Glomerular visceral epithelial cell (primary cell): ENCODE results near the gene SIL1.

Experiments used
- DNase-seq: peaks from one replicate; pipeline ENCODE4 v3.0.0-alpha.2; 2016; ENCODE audit errors: extremely low spot score

SIL1 gene

DNA sequence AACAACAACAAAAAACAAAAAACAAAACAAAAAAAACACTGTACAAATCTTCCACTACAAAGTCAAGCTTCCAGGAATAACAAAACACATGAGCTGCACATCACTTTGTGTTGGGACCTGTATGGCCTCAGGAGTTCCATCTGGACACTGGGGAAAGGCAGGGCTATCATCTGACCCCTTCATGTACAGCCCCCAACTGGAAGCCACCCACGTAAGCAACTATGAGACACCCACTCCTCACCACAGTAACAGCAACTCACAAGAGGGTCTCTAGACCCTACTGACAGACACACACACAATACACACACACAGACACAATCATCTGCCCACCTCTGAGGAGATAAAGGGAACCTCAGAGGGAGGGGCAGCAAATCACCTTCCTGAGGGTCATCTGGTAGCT, 241.4 kb downstream of the SIL1 start:
- DNase-seq, result no peak

DNA sequence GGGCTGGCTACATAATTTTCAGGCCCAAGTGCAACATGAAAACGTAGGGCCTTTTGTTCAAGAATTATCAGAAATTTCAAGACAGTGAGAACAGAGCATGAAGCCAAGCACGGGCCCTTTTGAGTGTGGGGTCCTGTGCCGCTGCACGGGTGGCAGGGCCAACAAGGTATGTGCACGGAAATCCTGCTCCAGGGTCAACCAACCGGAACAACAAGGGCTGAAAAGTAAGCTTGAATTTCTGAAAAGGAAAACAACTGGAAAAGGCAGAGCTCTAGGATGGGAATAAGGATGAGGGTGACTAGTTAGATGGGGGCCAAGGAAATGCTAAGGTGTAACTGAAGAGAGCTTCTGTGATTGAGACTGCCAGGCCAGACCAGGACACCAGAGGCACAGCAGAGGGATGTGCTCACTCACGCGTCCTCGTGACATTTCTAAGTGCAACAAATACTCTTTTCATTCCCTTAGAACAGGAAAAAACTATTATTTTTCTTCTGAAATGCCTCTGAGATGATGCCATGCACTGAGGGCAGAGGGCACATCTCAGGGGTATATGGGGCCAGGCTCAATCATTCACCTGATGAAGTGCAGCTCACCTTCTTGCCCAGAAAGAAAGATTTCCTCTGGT, 242.4 kb downstream of the SIL1 start:
- no peak for DNase-seq

DNA sequence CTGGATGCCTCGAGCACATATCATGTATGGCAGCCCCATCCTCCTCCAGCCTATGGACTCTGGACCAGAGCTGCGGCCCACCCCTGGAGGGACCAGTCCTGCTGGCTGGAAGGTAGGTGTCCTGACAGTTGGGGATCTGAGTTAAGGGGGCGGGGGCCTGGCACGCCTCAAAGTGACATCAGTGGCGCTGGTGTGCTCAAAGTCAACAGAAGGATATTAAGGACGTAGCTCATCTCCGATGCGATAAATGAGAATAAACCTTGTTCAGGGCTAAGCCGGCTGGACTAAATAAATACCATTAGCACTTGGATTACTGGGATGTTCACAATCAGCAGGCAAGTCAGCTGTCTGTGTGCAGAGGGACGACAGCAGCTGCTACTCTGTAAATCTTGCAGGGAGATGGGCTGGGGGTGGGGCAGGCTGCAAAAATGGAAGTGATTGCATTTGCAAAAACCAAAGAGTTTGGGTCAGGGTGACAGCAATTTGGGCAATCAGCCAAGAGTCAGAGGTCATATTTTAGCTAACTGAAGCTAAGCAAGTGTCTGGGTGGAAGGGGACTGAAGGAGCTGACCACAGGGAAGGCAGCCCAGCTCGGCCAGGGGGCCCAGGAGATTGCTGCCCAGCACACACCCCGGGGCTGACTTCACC, 243.0 kb downstream of the SIL1 start:
- DNase-seq, result peak; percentile 43

DNA sequence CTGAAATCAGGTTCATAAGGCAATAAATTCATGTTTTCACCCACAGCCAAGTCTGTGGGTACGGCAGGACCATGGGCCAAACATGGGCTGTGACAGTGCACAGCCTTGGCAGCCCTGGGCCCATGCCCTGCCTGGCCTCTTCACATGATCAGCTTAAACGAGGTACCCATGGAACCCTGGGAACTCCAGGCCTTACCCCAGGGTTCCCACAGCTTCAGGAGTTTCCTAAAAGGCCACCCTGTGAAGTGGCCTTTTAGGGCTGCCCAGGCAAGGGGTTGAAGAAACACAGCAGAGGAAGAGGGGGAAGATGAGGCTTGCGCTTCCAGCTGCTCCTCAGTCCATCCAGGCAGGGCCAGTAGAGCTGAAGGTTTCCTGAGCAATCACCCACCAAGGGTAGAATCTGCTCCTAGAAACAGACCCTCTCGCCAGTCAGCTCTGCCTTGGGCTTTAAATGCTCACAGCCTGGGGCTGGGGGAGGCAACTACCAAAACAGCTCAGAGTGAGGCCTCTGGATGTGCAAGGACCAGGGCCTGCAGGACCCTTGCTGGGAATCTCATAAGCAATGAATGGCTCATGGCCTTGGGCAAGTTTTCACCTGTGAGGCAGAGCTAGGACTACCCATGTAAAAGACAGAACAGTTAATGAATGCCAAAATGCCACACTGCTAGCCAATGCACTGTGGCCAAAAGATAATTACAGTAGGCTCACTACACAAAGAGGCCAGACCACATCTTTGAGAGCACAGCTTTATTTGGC, 243.7 kb downstream of the SIL1 start:
- DNase-seq, result no peak

DNA sequence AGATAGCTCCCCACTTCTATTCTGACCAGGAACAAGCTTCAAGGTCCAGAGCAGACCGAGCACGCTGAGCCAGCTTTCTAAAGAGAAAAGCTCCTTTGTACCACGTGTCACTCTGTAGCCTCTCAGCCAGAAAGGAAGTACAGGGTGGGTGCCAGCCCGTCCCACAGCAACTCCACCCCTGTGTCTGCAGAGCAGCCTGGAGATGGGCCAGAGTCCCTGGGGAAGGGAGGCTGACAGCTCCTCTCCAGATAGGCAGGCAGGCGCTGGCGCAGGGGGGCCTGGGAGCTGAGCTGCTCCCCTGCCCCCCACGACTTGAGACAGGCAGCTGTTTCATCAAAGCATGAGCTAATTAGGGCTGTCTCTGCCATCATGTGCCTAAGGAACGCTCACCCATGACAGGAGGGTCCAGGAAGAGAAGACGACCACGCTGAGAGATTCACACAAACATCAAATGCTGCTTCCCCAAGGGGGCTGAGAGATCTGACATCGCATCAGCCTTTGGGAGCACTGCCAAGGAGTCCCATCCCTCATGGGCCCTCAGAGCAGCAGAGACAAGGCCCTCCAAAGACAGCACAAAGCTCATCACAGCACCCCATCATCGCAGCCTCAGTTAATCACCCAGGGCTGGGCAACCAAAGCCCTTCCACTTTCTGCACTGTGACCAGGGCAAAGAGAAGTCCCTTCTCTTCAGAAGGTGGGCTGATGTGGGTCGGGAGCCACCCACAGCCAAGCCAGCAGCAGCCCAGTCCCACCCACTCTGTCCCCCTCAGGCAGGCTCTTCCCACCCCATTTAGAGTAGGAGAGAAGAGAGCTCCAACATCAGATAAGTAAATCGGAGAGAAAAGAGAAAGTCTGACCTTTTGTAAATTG, 244.5 kb downstream of the SIL1 start:
- DNase-seq, result peak; percentile 60

DNA sequence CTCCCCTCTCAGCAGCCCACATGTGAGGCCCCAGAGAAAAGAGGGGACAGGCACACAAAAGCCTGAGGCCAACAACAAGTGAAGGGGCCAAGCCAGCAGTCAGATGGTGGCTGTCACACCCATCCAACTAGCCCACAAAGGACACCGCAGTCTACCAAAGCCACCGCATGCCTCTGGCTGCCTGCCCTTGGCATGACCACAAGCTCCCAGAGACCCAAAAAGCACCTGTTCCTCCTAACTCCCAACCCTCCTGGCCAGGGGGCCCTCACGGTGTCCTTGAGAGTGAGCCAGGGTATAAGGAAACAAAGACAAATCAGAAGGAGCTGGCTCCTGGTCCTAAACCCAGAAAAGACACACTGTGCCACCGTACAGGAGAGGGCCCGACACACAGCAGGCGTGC, 245.2 kb downstream of the SIL1 start:
- no peak for DNase-seq

DNA sequence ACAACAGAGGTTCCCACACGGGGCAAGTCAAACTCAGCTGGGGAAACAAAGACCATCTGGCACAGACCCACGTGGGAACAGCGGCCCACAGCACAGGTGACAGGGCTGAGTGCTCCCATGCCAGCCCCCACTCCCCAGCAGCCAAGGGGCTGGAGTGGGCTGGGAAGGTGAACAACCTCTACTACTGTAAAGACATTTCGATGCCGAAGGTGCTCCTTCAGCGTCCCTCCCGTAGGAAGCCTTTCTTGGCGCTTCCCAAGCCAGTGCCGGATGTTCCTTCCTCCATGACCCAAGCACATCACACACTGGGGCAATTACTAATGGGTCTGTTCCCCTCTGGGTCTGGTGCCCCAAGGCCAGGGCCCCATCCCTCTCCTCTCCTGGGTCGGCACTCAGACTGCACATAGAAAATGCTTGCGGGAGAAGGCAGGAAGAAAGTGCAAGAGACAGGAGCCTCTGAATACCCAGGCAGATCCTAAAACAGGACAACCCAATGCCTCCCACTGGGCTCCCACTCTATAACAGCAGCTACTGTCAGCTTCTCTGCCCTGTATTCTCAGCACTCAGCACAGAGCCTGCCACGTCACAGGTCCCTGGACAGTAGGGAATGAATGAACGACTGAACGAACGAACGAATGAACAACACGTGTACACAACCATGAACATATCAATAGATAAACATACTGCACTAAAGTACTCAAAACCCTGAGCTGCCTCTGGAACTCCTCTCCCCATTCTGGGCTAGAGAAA, 246.0 kb downstream of the SIL1 start:
- DNase-seq, result no peak

DNA sequence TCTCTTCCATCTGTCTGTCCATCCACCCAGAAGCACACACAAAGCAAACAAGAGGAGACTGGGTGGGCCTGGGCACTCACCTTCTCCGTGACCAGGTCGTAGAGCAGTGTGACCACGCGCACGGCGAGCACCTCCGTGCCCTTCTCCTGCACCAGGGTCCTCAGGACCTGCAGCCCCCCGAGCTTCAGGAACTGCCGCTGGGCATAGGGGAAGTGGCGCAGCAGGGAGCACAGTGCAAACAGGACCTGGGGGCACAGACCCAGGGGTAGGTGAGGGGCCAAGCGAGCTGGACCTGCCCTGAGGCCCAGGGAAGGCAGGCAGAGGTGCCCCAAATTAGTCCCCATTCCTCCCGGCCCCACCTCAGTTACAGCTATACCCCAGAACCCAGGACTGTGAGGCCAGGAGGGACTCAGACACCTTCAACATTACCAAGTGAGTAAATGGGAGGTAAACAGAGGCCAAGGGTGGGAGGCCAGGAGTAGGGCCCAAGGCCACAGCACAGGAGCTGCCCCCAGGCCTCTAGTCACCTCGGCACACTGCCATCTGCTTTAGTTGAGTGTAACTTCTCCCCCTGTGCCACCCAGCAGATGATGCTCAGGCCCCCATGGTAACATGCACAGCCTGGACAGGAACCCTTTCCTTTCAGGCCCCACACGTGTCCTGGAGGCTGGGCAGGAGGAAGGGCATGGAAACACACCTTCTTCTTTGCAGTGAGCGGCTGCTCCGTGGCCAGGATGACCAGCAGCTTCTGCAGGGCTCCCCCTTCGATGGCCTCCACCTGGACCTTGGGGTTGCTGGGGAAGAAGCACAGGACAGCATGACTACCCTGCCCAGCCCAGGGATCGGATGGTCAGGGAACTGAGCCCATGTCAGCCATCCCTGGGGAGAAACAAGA, 246.8 kb downstream of the SIL1 start:
- no peak for DNase-seq

DNA sequence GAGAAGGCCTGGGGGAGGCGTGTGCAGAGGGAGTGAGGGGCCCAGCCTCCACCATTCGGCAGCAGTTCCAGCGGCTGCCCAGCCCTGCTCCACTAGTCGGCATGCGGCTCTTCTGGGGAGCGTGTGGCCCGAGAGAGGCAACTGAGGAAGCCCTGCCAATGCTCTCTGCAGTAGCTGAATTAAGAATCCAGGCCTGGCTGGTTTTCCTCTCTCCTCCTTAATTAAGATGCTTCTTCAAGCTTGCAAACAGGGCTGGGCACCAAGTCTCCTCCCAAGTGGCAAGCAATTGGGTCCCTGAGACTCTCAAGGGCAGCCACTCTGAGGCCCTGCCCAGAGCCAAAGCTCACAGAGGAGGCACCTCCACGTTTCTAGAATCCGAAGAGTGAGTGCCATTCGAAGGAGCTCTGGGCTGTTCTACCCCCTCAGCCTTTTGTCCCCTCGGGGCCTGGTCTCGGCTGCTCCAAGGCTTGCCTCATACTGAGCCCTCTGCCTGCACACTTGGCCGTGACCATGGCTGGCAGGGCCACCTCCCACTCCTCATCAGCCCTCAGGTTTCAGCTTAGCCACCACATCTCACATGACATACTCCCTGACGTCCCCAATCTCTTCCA, 247.6 kb downstream of the SIL1 start:
- DNase-seq, result no peak

DNA sequence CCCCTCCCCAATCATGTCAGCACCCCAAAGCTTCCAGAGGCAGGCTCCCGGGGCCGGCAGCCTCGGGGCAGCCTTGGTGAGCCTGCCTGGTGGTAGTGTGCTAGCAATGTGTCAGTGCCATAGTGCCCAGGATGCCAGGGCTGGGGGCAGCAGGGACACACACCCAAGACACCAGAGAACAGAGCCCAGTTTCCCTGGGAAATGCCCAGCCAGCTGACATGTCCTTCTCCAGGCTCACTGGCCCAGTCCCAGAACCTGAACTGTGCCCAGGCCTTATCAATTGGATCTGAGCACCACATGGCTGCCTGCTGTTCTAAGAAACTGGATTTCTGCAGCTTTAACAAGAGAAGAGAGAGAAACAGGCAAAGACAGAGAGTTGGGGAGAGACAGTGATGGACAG, 248.2 kb downstream of the SIL1 start:
- no peak for DNase-seq

DNA sequence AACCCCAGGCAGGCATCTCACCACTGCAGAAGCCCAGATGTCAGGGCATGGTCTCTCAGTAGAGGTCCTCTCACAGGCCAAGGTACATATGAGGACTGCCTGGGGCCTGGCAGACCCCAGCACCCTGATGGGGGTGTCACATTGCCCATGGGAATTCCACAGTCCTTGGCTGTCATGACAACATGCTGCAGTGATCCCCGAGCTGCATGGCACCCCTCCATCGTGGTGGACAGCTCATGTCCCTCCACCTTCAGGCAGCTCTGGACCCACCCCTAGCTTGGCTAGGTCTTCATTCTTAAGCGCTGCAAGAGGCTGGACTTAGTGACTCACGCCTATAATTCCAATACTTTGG, 249.0 kb downstream of the SIL1 start:
- no peak for DNase-seq

DNA sequence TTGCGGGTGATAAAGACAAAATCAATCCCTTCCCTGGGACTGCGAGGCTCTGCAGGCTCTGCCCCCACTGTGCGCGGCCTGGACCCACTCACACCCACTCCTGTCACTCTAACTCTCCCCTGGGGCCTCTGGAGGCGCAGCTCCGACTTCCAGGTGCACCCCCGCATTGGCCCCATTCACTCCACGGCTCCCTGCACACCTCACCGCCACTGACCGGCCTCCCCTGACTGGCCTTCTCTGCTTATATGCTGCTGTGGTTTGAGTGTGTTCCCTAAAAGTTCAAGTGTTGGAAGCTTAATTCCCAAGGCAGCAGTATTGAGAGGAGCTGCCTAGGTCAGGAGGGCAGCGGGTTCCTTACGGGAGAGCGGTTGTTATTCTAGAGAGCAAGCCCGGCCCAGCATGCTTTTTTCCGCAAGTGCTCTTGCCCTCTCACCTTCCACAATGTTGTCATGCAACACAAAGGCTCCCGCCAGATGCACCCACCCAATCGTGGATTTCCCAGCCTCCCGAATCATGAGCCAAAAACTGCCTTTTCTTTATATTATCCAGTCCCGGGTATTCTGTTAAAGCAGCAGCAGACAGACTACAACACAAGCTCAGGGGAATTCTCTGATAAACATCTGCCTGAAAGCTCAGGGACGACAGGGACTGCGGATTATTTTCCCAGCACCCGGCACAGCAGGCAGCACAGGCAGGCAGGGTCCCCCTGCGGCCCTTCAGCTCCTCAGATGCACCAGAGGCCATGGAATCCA, 249.5 kb downstream of the SIL1 start:
- DNase-seq, result no peak

DNA sequence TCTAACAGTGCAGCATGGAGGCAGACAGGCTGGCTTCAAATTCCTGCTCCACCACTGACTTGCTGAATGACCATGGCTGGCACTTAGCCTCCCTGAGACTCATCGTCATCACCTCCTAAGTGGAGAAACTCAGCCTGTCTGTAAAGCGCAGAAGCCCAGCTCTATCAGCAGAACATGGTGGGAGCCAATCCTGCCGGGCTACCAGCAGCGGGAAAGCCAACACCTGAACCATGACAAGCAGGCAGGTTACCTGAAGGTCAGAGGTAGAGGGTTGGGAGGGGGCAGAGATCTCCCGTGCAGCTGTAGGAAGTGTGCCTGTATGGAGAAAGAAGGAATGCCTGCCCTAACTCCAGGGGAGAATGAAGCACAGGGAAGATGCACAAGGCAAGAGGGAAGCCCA, 250.4 kb downstream of the SIL1 start:
- no peak for DNase-seq

DNA sequence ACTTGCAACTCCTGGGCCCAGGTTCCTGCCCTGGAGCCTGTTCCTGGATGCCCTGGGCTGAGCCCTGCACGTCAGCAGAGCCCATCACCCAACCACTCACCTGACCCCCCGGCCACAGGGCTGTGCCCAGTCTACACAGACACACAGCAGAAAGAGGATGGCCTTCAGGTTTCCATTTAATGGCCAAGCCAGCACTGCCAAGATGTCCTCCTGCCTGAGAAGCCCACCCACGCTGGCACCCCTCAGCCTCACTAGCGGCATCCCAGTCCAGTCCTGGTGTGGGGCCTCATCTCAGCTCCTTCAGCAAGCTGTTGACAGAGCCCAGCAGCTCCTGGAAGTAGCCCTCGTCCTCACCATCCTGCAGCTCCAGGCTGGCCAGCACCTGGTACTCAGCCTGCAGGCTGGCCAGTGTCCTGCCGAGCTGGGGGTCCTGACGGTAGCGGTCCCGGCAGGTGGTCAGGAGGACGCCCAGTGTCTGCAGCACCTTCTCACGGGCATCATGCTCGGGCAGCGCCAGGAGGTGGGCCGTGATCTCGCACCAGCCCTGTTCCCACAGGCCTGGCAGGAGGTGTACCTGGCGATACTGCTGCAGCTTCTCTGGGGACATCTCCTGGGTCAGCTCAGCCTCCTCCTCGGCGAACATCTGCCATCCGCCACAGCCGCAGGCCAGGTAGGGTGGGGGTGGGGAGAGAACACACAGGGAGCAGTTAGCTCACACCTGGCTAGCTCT, 251.2 kb downstream of the SIL1 start:
- no peak for DNase-seq

DNA sequence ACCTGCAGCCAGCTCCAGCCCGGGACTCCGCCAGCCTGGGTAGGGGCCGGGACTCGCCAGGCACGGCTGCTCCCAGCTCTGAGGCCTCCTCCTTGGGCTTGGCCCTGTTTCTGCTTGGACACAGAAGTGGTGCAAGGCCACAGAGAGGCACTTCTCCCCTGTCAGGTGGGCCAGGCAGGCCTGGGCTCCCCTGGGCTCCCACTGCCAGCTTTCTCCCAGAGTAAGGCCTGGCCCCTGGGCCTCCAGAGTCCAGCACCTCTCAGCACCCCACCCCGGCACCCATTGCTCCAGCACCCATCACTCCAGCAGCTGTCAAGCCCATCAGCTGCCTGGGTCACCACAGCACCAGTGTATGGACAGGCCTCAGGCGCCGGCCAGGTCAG, 251.9 kb downstream of the SIL1 start:
- no peak for DNase-seq

DNA sequence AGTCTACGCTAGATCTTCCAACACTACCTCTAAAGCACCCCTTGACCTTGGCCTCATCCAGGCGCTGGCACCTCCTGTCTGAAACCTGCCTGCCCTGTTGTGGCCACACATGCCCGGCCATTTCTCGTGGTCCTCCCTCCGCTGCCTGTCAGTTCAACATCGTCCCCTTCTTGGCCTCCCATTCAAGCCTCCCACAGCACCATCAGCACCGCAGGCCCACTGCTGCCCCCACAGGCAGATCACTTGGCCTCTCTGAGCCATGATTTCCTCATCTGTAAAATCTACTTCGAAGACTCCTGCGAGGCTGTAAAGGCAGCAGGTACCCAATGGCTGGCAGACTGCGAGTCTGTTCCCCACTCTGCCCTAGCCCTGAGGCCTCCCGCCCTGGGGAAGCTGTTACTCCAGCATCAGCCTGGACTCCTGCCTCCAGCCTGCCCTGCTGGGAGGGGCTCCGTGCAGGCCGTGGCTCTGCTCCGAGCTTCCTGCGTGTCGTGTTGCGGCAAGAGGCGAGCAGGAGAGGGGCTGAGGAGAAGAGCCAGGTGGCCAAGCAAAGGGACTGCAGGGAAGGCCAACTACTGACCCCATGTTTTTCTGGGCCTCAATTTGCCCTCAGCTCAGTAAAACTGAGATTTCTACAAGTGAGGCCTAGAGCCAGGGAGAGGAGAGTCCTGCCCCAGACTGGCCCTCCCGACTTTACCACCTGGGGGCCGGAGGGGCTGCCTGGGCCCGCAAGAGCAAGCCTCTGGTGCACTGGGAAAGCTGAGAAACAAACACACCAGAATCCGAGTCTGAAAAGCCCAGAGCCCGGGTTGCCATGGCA, 252.5 kb downstream of the SIL1 start:
- no peak for DNase-seq

DNA sequence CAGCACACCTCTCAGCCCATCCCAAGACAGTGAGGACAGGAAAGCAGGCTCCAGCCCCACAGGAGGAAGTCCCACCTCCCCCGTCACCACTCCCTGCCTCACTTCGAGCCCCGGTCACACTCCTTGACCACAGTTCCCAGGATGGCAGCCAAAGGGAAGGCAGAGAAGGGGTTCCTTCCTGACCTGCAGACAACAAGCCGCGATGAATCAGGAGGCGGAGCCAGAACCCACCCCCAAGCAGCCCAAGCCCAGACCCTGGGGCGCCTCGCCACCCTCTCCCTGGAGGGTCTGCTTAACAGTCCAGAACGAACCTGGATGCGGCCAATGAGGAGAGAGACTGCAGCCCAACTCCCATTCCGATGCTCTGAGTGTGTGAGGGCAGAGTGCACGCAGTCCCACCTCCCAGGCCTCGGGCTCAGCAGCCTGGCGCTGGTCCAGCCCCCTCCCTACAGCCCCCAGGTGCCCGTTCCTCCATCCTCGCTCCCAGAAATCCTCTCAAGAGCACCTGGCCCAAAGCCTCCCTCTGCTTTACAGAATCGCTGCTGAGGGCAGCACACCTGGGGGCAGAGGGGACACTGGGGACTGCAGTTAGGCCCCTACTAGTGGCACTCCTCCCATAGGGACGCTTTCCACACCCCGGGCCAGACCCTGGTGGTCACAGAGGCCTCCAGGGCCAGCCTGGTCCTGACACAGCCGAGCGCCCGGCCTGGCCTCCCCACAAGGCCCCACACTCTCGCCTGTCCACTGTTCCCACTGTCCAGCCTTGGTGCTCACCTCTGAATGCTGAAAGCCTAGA, 253.4 kb downstream of the SIL1 start:
- peak; percentile 100 for DNase-seq
